Naive thymus-derived CD4-positive, alpha-beta T cell (primary cell): ENCODE data around the gene TCAP. TPM values are rescaled to one million over a fixed set of nuclear protein-coding genes. Genes with fewer than 3 reads are reported as not detected.

Source experiments
- ATAC-seq: fragments of 150-1000 bp; cut with Tn5 transposase; 2 replicates; pipeline ENCODE4 v1.10.0; 2021; ENCODE audit warnings: mild to moderate bottlenecking, moderate library complexity
- CTCF ChIA-PET: fragments of 350-600 bp; sonication (Branson Sonifier 250); formaldehyde crosslinking; loops from one replicate; lab custom pipeline; 2021; ENCODE audit warnings: antibody characterized with exemption; lab: Charles Lee
- POLR2A ChIA-PET: fragments of 350-600 bp; sonication (Branson Sonifier 250); formaldehyde crosslinking; loops from one replicate; lab custom pipeline; 2021; ENCODE audit warnings: antibody characterized with exemption, inconsistent platforms; lab: Charles Lee
- DNase-seq, 9 donors: peaks; one replicate each; pipeline versions ENCODE4 v3.0.0 to v3.0.0-alpha.2; 2020 to 2022; ENCODE audit warnings: mixed read lengths in 1 of 9
- H3K27ac ChIP-seq: one replicate; pipeline ENCODE4 v1.7.0; 2013; ENCODE audit warnings: mild to moderate bottlenecking, low read depth, low read length, moderate library complexity
- H3K27me3 ChIP-seq, 2 donors: one replicate each; pipeline ENCODE4 v1.7.0; 2013; ENCODE audit warnings: low read length in 2 of 2, mild to moderate bottlenecking in 2 of 2, moderate library complexity in 2 of 2; ENCODE audit not compliant: control insufficient read depth in 2 of 2, insufficient read depth in 2 of 2
- H3K36me3 ChIP-seq, 3 experiments: 1 replicate in 2 of 3; 2 replicates in 1 of 3; pipeline ENCODE4 v1.7.0; 2013; ENCODE audit warnings: low read length in 3 of 3, mild to moderate bottlenecking in 3 of 3, moderate library complexity in 1 of 3; ENCODE audit not compliant: insufficient read depth in 3 of 3, control insufficient read depth in 2 of 3
- H3K4me1 ChIP-seq, 2 donors: one replicate each; pipeline ENCODE4 v1.7.0; 2013; ENCODE audit warnings: low read length in 2 of 2, mild to moderate bottlenecking in 2 of 2, moderate library complexity in 1 of 2; ENCODE audit not compliant: control insufficient read depth in 2 of 2, insufficient read depth in 2 of 2
- H3K4me3 ChIP-seq: 2 replicates; pipeline ENCODE4 v1.7.0; 2013; ENCODE audit warnings: mild to moderate bottlenecking, low read length
- H3K9me3 ChIP-seq, 3 experiments: 1 replicate in 2 of 3; 2 replicates in 1 of 3; pipeline ENCODE4 v1.7.0; 2013; ENCODE audit warnings: low read length in 3 of 3; ENCODE audit not compliant: control insufficient read depth in 2 of 3
- H3K27ac Mint-ChIP-seq, 9 donors: one replicate each; pipeline ENCODE4 v1.8.0; 2020 to 2022; ENCODE audit warnings: mixed read lengths in 9 of 9, mild to moderate bottlenecking in 8 of 9, moderate library complexity in 5 of 9, inconsistent platforms in 2 of 9
- H3K27me3 Mint-ChIP-seq, 5 donors: one replicate each; pipeline ENCODE4 v1.8.0; 2021 to 2022; ENCODE audit warnings: mixed read lengths in 5 of 5, mild to moderate bottlenecking in 1 of 5
- H3K36me3 Mint-ChIP-seq, 5 donors: one replicate each; pipeline ENCODE4 v1.8.0; 2020 to 2022; ENCODE audit warnings: mixed read lengths in 5 of 5, mild to moderate bottlenecking in 3 of 5, inconsistent platforms in 1 of 5
- H3K4me1 Mint-ChIP-seq, 7 donors: one replicate each; pipeline ENCODE4 v1.8.0; 2020 to 2022; ENCODE audit warnings: mixed read lengths in 7 of 7, mild to moderate bottlenecking in 3 of 7, inconsistent platforms in 1 of 7
- H3K4me3 Mint-ChIP-seq, 10 donors: one replicate each; pipeline ENCODE4 v1.8.0; 2020 to 2022; ENCODE audit warnings: mild to moderate bottlenecking in 10 of 10, mixed read lengths in 10 of 10, moderate library complexity in 6 of 10, inconsistent platforms in 2 of 10
- H3K9me3 Mint-ChIP-seq, 11 donors: one replicate each; pipeline ENCODE4 v1.8.0; 2020 to 2022; ENCODE audit warnings: mixed read lengths in 11 of 11, mild to moderate bottlenecking in 4 of 11, inconsistent platforms in 1 of 11, moderate library complexity in 1 of 11
- intact Hi-C, 2 donors: fragments of 100-400 bp; cut with micrococcal nuclease; formaldehyde crosslinking; loops; one replicate each; pipeline ENCODE4 v1.15.1; 2023
- polyA plus RNA-seq, 2 donors: library from polyadenylated mRNA; unstranded; fragments of 300-500 nt; fragmentation: Illumina TruSeq; gene quantifications; one replicate each; pipeline ENCODE4 v1.2.3, GENCODE V29; 2021
- total RNA-seq, 6 experiments: library from RNA in 5 of 6; stranded (reverse) in 5 of 6; gene quantifications; 1 replicate in 5 of 6; 2 replicates in 1 of 6; pipeline ENCODE4 v1.2.3 and lab custom pipeline; 2021 to 2026

The TCAP gene
- total and polyA plus RNA-seq, 7 experiments from 2014 or later: 0.12 to 10.5 (median 3.3) TPM; not detected in 1

GRCh38 chr17:39705786-39706348, 40.7 kb downstream of the TCAP start:
- H3K4me3 Mint-ChIP-seq: no peak overlapping the region
- H3K27me3 Mint-ChIP-seq: peaks cover 9 to 21% (median 10%) of the 10 kb centered on the region in 5 donors
- DNase-seq: no peak
- Histone ChIP-seq H3K4me3 (no peak overlapping the region), H3K9me3 (no peaks in the 10 kb centered on the region), H3K27me3 (peaks cover 0 to 4% of the 10 kb centered on the region in 2 donors), H3K27ac (no peak overlapping the region), H3K36me3 (no peaks in the 10 kb centered on the region), H3K4me1 (peaks cover 7 to 16% of the 10 kb centered on the region in 2 donors)
- H3K4me1 Mint-ChIP-seq: peaks cover 15 to 45% (median 25%) of the 10 kb centered on the region in 7 donors
- peak overlapping the region in 1 of 9 donors; percentile 42 for H3K27ac Mint-ChIP-seq
- ChIA-PET POLR2A (interaction anchor here (0.7 to 1.9 kb wide), 2 partner anchors 24 to 156 kb away, joined by 3 to 7 read pairs; partner anchors contain the start of gene MIEN1), CTCF (interaction anchor here (0.6 kb wide), 2 partner anchors 82 to 116 kb away, joined by 3 read pairs; no protein-coding TSS in a partner anchor)
- no peak for ATAC-seq
- peaks cover 0 to 2% (median 0%) of the 10 kb centered on the region in 11 donors for H3K9me3 Mint-ChIP-seq
- intact Hi-C loops: no loop called here
- no peaks in the 10 kb centered on the region for H3K36me3 Mint-ChIP-seq

- POLR2A ChIA-PET: interaction anchor here (1.0 to 1.9 kb wide), 3 partner anchors 10 to 24 kb away, joined by 4 to 9 read pairs (median 7); partner anchors contain the start of genes MIEN1 and PGAP3
- Mint-ChIP-seq H3K9me3 (peaks cover 0 to 2% (median 0%) of the 10 kb centered on the region in 11 donors), H3K4me3 (peak overlapping the region in 3 of 10 donors; percentile 49 to 74 (median 54)), H3K27me3 (peaks cover 4 to 15% (median 5%) of the 10 kb centered on the region in 5 donors), H3K27ac (peak overlapping the region in 3 of 9 donors; percentile 42 to 73 (median 72)), H3K4me1 (peaks cover 15 to 41% (median 22%) of the 10 kb centered on the region in 7 donors), H3K36me3 (no peaks in the 10 kb centered on the region)
- CTCF ChIA-PET: interaction anchor here (0.6 to 1.3 kb wide), 4 partner anchors 40 to 116 kb away, joined by 3 read pairs; no protein-coding TSS in a partner anchor
- ATAC-seq (no peak), DNase-seq (no peak)
- intact Hi-C loops: no loop called here
- no peaks in the 10 kb centered on the region for H3K9me3 ChIP-seq
- H3K4me1 ChIP-seq: peaks cover 7 to 16% of the 10 kb centered on the region in 2 donors
- H3K27ac ChIP-seq: no peak overlapping the region
- H3K36me3 ChIP-seq: no peaks in the 10 kb centered on the region
- no peak overlapping the region for H3K4me3 ChIP-seq
- H3K27me3 ChIP-seq: no peaks in the 10 kb centered on the region
Measured at GRCh38 chr17:39706383-39706782, 41.2 kb downstream of the TCAP start.

GRCh38 chr17:39706921-39707337, 41.8 kb downstream of the TCAP start:
- ATAC-seq (peak; percentile 54), DNase-seq (peak in 6 of 9 donors; percentile 11 to 39 (median 24))
- H3K4me1 ChIP-seq: peaks cover 7 to 16% of the 10 kb centered on the region in 2 donors
- Mint-ChIP-seq H3K4me3 (peak overlapping the region; percentile 22 to 74 (median 55)), H3K9me3 (peaks cover 0 to 2% (median 0%) of the 10 kb centered on the region in 11 donors), H3K36me3 (no peaks in the 10 kb centered on the region), H3K27me3 (peaks cover 0 to 11% (median 0%) of the 10 kb centered on the region in 5 donors), H3K4me1 (peaks cover 15 to 41% (median 22%) of the 10 kb centered on the region in 7 donors), H3K27ac (peak overlapping the region in 7 of 9 donors; percentile 26 to 74 (median 42))
- no peaks in the 10 kb centered on the region for H3K36me3 ChIP-seq
- ChIA-PET POLR2A (interaction anchor here (1.0 to 1.9 kb wide), 4 partner anchors 11 to 36 kb away, joined by 3 to 9 read pairs (median 6); partner anchors contain the start of genes MIEN1 and PGAP3), CTCF (interaction anchor here (0.9 to 1.3 kb wide), 2 partner anchors 41 to 85 kb away, joined by 3 read pairs; no protein-coding TSS in a partner anchor)
- no peaks in the 10 kb centered on the region for H3K27me3 ChIP-seq
- H3K9me3 ChIP-seq: no peaks in the 10 kb centered on the region
- no peak overlapping the region for H3K4me3 ChIP-seq
- intact Hi-C loops: no loop called here
- H3K27ac ChIP-seq: no peak overlapping the region

GRCh38 chr17:39709319-39709997, 44.3 kb downstream of the TCAP start:
- Histone ChIP-seq H3K9me3 (no peaks in the 10 kb centered on the region), H3K27me3 (no peaks in the 10 kb centered on the region), H3K4me3 (no peak overlapping the region), H3K36me3 (no peaks in the 10 kb centered on the region), H3K4me1 (peaks cover 7 to 16% of the 10 kb centered on the region in 2 donors), H3K27ac (no peak overlapping the region)
- Mint-ChIP-seq H3K4me3 (peak overlapping the region in 3 of 10 donors; percentile 14 to 75 (median 49)), H3K36me3 (peaks cover 0 to 4% (median 0%) of the 10 kb centered on the region in 5 donors), H3K27ac (peak overlapping the region in 4 of 9 donors; percentile 41 to 87 (median 50)), H3K9me3 (peaks cover 0 to 2% (median 0%) of the 10 kb centered on the region in 11 donors), H3K4me1 (peaks cover 11 to 36% (median 22%) of the 10 kb centered on the region in 7 donors), H3K27me3 (no peaks in the 10 kb centered on the region)
- peak; percentile 49 for ATAC-seq
- ChIA-PET POLR2A (interaction anchor here (0.7 to 1.0 kb wide), 2 partner anchors 20 to 261 kb away, joined by 3 read pairs; no protein-coding TSS in a partner anchor), CTCF (no interaction called here)
- no peak for DNase-seq
- intact Hi-C loops: no loop called here

- intact Hi-C loops: no loop called here
- ATAC-seq (no peak), DNase-seq (no peak)
- POLR2A ChIA-PET: interaction anchor here (1.1 kb wide), 1 partner anchor 15 kb away, joined by 3 read pairs; no protein-coding TSS in a partner anchor
- Mint-ChIP-seq H3K4me3 (peak overlapping the region in 1 of 10 donors; percentile 21), H3K27me3 (no peaks in the 10 kb centered on the region), H3K9me3 (peaks cover 0 to 2% (median 0%) of the 10 kb centered on the region in 11 donors), H3K36me3 (peaks cover 0 to 4% (median 0%) of the 10 kb centered on the region in 5 donors), H3K27ac (no peak overlapping the region), H3K4me1 (peaks cover 11 to 36% (median 20%) of the 10 kb centered on the region in 7 donors)
- Histone ChIP-seq H3K27me3 (no peaks in the 10 kb centered on the region), H3K27ac (no peak overlapping the region), H3K9me3 (no peaks in the 10 kb centered on the region), H3K4me3 (no peak overlapping the region), H3K36me3 (no peaks in the 10 kb centered on the region), H3K4me1 (peaks cover 7 to 16% of the 10 kb centered on the region in 2 donors)
- CTCF ChIA-PET: interaction anchor here (0.6 to 0.7 kb wide), 2 partner anchors 56 to 205 kb away, joined by 3 read pairs; no protein-coding TSS in a partner anchor
Measured at GRCh38 chr17:39709998-39710964, 45.1 kb downstream of the TCAP start.
